Upper lobe of left lung (tissue), 6 donors: ENCODE results near the gene PPP1R10. TPM values are rescaled to one million over a fixed set of nuclear protein-coding genes. Genes with fewer than 3 reads are reported as not detected.
A peak's percentile ranks its signal among the peaks of the same experiment; 100 is the strongest.

Source experiments
- ATAC-seq, 2 donors: fragments of 200-7000 bp; cut with Tn5 transposase; one replicate each; pipeline ENCODE4 v1.9.1; 2022; ENCODE audit warnings: mild to moderate bottlenecking in 2 of 2, moderate library complexity in 2 of 2; ENCODE audit not compliant: low FRiP score in 2 of 2
- DNase-seq, 2 donors: peaks; one replicate each; pipeline ENCODE4 v3.0.0-alpha.2; 2019 to 2020
- H3K27ac ChIP-seq, 4 donors: fragments of 200-600 bp; sonication (generic); one replicate each; pipeline ENCODE4 v1.5.1; 2016 to 2019
- H3K27me3 ChIP-seq, 4 donors: fragments of 200-600 bp; sonication (generic); one replicate each; pipeline ENCODE4 v1.5.1; 2017 to 2019
- H3K36me3 ChIP-seq, 4 donors: fragments of 200-600 bp; sonication (generic); one replicate each; pipeline ENCODE4 v1.5.1; 2016 to 2019
- H3K4me1 ChIP-seq, 4 donors: fragments of 200-600 bp; sonication (generic); one replicate each; pipeline ENCODE4 v1.5.1; 2018 to 2019
- H3K4me3 ChIP-seq, 4 donors: fragments of 200-600 bp; sonication (generic); one replicate each; pipeline ENCODE4 v1.5.1; 2017 to 2019; ENCODE audit warnings: mild to moderate bottlenecking in 2 of 4, moderate library complexity in 1 of 4
- H3K9me3 ChIP-seq, 4 donors: fragments of 200-600 bp; sonication (generic); one replicate each; pipeline ENCODE4 v1.5.1; 2018 to 2019
- CTCF ChIP-seq, 6 experiments: fragments of 450-650 bp in 4 of 6; fragments of 200-600 bp in 2 of 6; sonication (generic) in 2 of 6; IDR thresholded peaks; one replicate each; pipeline ENCODE4 v1.5.1; 2016 to 2019; ENCODE audit warnings: antibody characterized with exemption in 6 of 6
- EP300 ChIP-seq, 4 donors: sonication (generic); formaldehyde crosslinking; IDR thresholded peaks; one replicate each; pipeline ENCODE4 v1.5.1; 2017; ENCODE audit warnings: antibody characterized with exemption in 4 of 4, control low read depth in 2 of 4
- POLR2A ChIP-seq, 4 donors: fragments of 450-650 bp; IDR thresholded peaks; one replicate each; pipeline ENCODE4 v1.5.1; 2016 to 2017; ENCODE audit warnings: antibody characterized with exemption in 4 of 4, mild to moderate bottlenecking in 2 of 4
- POLR2AphosphoS5 ChIP-seq, 2 donors: sonication (generic); formaldehyde crosslinking; IDR thresholded peaks; one replicate each; pipeline ENCODE4 v1.5.1; 2017; ENCODE audit warnings: antibody characterized with exemption in 2 of 2
- WGBS, 2 donors: methylation state at CpG; one replicate each; pipeline ENCODE4 v1.1.5; 2017 to 2018; 5-methylcytosine and 5-hydroxymethylcytosine counted together
- total RNA-seq, 6 donors: library from RNA; depleted of rRNA in 4 of 6; stranded (reverse); fragments of >200 nt in 4 of 6; gene quantifications; one replicate each; pipeline versions ENCODE4 v1.1.0 to v1.2.1, GENCODE V29; 2016 to 2021
- donor health status: DM: no; HTN: no; CAD: no; lungs with moderate emphysema.
- donor health status: DM: no; HTN: yes; CAD: no; lungs with severe emphysema.

Gene PPP1R10
- total RNA-seq, 6 donors from 2014 or later, result 32.0 to 72.1 (median 50.7) TPM

GRCh38 chr6:30647242-30648116 lies 30.4 kb upstream of the PPP1R10 start:
- Histone ChIP-seq H3K27me3 (no peaks in the 10 kb centered on the region), H3K4me3 (peak overlapping the region; percentile 70 to 99 (median 85)), H3K27ac (peak overlapping the region; percentile 89 to 95 (median 92)), H3K9me3 (no peaks in the 10 kb centered on the region), H3K4me1 (peaks cover 13 to 21% (median 14%) of the 10 kb centered on the region in 4 donors), H3K36me3 (peaks cover 0 to 41% (median 23%) of the 10 kb centered on the region in 4 donors)
- peak in 1 of 4 donors; percentile 41 for TF ChIP-seq POLR2A (IDR thresholded peaks at IDR 0.05)
- TF ChIP-seq CTCF (IDR thresholded peaks at IDR 0.05), result peak in 1 of 6 experiments; percentile 5
- peak in 1 of 2 donors; percentile 34 for TF ChIP-seq POLR2AphosphoS5 (IDR thresholded peaks at IDR 0.05)
- no peak for TF ChIP-seq EP300 (IDR thresholded peaks at IDR 0.05)
- WGBS, 2 donors, result 0 to 2% methylated on average over 17 to 33 of the region's 78 CpGs
- ATAC-seq (peak; percentile 89 to 91), DNase-seq (peak; percentile 79 to 94)

- no peaks in the 10 kb centered on the region for H3K27me3 ChIP-seq
- H3K9me3 ChIP-seq, result no peaks in the 10 kb centered on the region
- DNase-seq, result peak; percentile 96 to 98
- peak; percentile 94 to 96 for ATAC-seq
- 14 to 45% methylated on average over 10 to 30 of the region's 37 CpGs for WGBS, 2 donors
- H3K36me3 ChIP-seq, result peaks cover 0 to 37% (median 20%) of the 10 kb centered on the region in 4 donors
- H3K27ac ChIP-seq, result peak within 1 kb of the TSS; percentile 89 to 95 (median 92)
- no peak for TF ChIP-seq CTCF (IDR thresholded peaks at IDR 0.05)
- no peak for TF ChIP-seq POLR2A (IDR thresholded peaks at IDR 0.05)
- TF ChIP-seq POLR2AphosphoS5 (IDR thresholded peaks at IDR 0.05), result no peak
- TF ChIP-seq EP300 (IDR thresholded peaks at IDR 0.05), result no peak
- H3K4me3 ChIP-seq, result peak within 1 kb of the TSS; percentile 70 to 99 (median 85)
- H3K4me1 ChIP-seq, result peaks cover 13 to 21% (median 14%) of the 10 kb centered on the region in 4 donors
Measured at GRCh38 chr6:30646450-30647241, 29.6 kb upstream of the PPP1R10 start, which contains the start of gene C6orf136. TSS of gene C6orf136 (plus strand) at chr6:30647133. CDS start at chr6:30647232, 99 bp downstream.

GRCh38 chr6:30645989-30646388 lies 28.9 kb upstream of the PPP1R10 start:
- TF ChIP-seq EP300 (IDR thresholded peaks at IDR 0.05) (no peak), CTCF (IDR thresholded peaks at IDR 0.05) (no peak)
- Histone ChIP-seq H3K4me3 (no peak overlapping the region), H3K36me3 (peaks cover 0 to 37% (median 15%) of the 10 kb centered on the region in 4 donors), H3K9me3 (no peaks in the 10 kb centered on the region), H3K27ac (peak overlapping the region in 1 of 4 donors; percentile 91), H3K4me1 (peaks cover 13 to 21% (median 14%) of the 10 kb centered on the region in 4 donors), H3K27me3 (no peaks in the 10 kb centered on the region)
- ATAC-seq (no peak), DNase-seq (no peak)
- WGBS, 2 donors, result 65 to 78% methylated on average over 1 of the region's 1 CpG

- Histone ChIP-seq H3K27ac (no peak overlapping the region), H3K27me3 (no peaks in the 10 kb centered on the region), H3K4me3 (no peak overlapping the region), H3K9me3 (no peaks in the 10 kb centered on the region), H3K4me1 (peaks cover 13 to 21% (median 14%) of the 10 kb centered on the region in 4 donors), H3K36me3 (peaks cover 0 to 40% (median 19%) of the 10 kb centered on the region in 4 donors)
- no peak for DNase-seq
- TF ChIP-seq CTCF (IDR thresholded peaks at IDR 0.05) (no peak), POLR2A (IDR thresholded peaks at IDR 0.05) (no peak), EP300 (IDR thresholded peaks at IDR 0.05) (no peak), POLR2AphosphoS5 (IDR thresholded peaks at IDR 0.05) (no peak)
- no peak for ATAC-seq
- WGBS, 2 donors, result 76% methylated on average over 5 of the region's 5 CpGs
Measured at GRCh38 chr6:30644769-30645168, 27.7 kb upstream of the PPP1R10 start.
